IPS DF 6.9 (cell line): ENCODE measurements around the gene CACNA1I.
A peak's percentile ranks its signal among the peaks of the same experiment; 100 is the strongest.

ENCODE experiments used
- DNase-seq: peaks from one replicate; pipeline ENCODE4 v3.0.0-alpha.2; 2013; ENCODE audit warnings: low read depth, low spot score
- H3K27ac ChIP-seq: one replicate; pipeline ENCODE4 v1.5.1; 2013; ENCODE audit warnings: low read length, control low read depth
- H3K27me3 ChIP-seq: 2 replicates; pipeline ENCODE4 v1.6.1; 2013; ENCODE audit warnings: mild to moderate bottlenecking, low read length; ENCODE audit not compliant: control insufficient read depth, insufficient read depth
- H3K36me3 ChIP-seq: 2 replicates; pipeline ENCODE4 v1.6.1; 2013; ENCODE audit warnings: low read length; ENCODE audit not compliant: control insufficient read depth, insufficient read depth
- H3K4me1 ChIP-seq: 2 replicates; pipeline ENCODE4 v1.6.1; 2013; ENCODE audit warnings: low read length; ENCODE audit not compliant: control insufficient read depth, insufficient read depth
- H3K4me3 ChIP-seq: 2 replicates; pipeline ENCODE4 v1.5.1; 2013; ENCODE audit warnings: mild to moderate bottlenecking, low read length
- H3K9me3 ChIP-seq: 2 replicates; pipeline ENCODE4 v1.6.1; 2013; ENCODE audit warnings: low read length, inconsistent platforms; ENCODE audit not compliant: control insufficient read depth, insufficient read depth
- WGBS: extraction: QIAGEN DNeasy Blood & Tissue Kit; methylation state at CpG from one replicate; pipeline ENCODE4 v1.1.7; 2013; ENCODE audit warnings: mixed read lengths, missing lambda C conversion rate; ENCODE audit not compliant: insufficient read length, insufficient coverage; 5-methylcytosine and 5-hydroxymethylcytosine counted together

The CACNA1I gene

GRCh38 chr22:39528080-39528661, 42.4 kb upstream of the CACNA1I start:
- Histone ChIP-seq H3K4me1 (peaks cover 5% of the 10 kb centered on the region; the same call in 1 of the 2 replicates), H3K4me3 (no peak overlapping the region), H3K36me3 (peaks cover 17% of the 10 kb centered on the region), H3K9me3 (no peaks in the 10 kb centered on the region), H3K27me3 (no peaks in the 10 kb centered on the region), H3K27ac (no peak overlapping the region)
- WGBS = no CpG with 5 or more reads among the region's 12 CpGs
- DNase-seq = no peak

DNA sequence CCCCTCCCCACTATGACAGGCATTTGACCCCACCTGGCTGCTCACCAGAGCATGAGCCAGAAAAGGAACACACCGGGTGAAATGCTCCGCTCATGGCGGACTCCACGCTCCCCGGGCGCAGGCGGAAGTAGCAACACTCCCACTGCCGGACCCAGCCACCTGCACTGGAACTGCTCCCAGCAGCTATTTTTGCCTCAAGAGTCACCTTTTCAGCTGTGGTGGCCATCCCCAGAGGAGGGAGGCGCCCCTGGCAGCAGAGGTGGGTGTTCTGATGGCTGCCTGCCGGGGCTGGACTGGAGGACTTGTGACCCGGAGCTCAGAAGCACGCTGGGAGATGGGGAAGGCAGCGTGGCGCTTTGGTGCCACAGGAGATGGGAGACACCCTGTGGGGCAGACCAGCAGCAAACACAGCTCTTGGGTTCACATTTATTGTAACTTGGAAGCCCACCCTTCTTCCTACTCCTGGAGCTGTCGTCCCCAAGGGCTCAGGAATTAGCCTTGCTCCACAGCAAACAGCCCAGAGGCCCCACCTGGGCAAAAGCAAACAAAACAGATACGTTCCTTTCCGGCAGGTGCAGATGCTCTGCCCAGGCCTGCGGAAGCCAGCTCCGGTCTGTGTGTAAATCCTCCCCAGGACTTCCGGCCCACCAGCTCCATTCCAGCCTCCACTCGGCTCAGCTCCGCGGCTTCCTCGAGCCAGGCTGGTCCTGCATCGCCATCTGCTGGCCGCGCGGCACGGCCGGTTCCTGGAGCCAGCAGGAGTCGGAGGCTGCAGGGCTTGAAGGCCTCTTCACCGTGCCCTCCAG, 41.7 kb upstream of the CACNA1I start:
- Histone ChIP-seq H3K27ac (no peak overlapping the region), H3K36me3 (peaks cover 14% of the 10 kb centered on the region), H3K27me3 (no peaks in the 10 kb centered on the region), H3K4me1 (peaks cover 3% of the 10 kb centered on the region; the same call in 1 of the 2 replicates), H3K9me3 (no peaks in the 10 kb centered on the region), H3K4me3 (no peak overlapping the region)
- no peak for DNase-seq
- no CpG with 5 or more reads among the region's 32 CpGs for WGBS

- H3K36me3 ChIP-seq = peaks cover 10% of the 10 kb centered on the region
- no peaks in the 10 kb centered on the region for H3K27me3 ChIP-seq
- no peak overlapping the region for H3K4me3 ChIP-seq
- H3K4me1 ChIP-seq = peaks cover 3% of the 10 kb centered on the region; the same call in 1 of the 2 replicates
- H3K27ac ChIP-seq = no peak overlapping the region
- no peaks in the 10 kb centered on the region for H3K9me3 ChIP-seq
- whole genome bisulfite sequencing = no CpG with 5 or more reads among the region's 17 CpGs
- no peak for DNase-seq
Observed at GRCh38 chr22:39529487-39529851, 41.1 kb upstream of the CACNA1I start.

- H3K4me1 ChIP-seq = peaks cover 5% of the 10 kb centered on the region
- no CpG with 5 or more reads among the region's 6 CpGs for WGBS
- no peak for DNase-seq
- H3K27ac ChIP-seq = no peak overlapping the region
- H3K4me3 ChIP-seq = no peak overlapping the region
- H3K36me3 ChIP-seq = peaks cover 9% of the 10 kb centered on the region
- no peaks in the 10 kb centered on the region for H3K9me3 ChIP-seq
- H3K27me3 ChIP-seq = no peaks in the 10 kb centered on the region
Observed at GRCh38 chr22:39530116-39530515, 40.4 kb upstream of the CACNA1I start.

DNA sequence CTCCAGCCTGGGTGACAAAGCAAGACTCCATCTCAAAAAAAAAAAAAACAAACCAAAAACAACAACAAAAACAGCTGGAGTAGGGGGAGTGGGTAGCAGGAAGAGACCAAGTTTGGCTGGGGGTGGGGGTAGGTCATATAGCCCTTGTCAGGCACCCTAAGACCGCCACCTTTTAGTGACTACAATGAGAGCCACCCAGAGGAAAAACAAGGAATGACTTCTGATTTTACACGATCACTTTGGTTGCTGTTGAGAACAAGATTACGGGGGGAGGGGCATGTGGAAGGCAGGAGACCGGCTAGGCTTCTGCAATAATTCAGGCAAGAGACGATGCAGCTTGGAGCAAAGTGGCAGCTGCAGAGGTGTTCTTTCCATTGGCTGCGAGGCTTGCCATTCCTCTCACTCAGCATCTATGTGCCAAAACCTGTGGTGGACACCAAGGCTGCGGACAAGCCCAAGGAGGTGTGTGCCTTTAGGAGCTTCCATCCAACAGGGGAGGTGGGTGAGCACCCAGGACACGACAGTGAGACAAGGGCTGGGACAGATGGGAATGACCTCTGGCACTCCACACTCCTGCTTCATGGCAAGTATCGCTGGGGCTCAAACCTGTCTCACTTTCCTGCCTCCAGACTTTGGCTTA, 39.7 kb upstream of the CACNA1I start:
- H3K4me3 ChIP-seq = no peak overlapping the region
- H3K27me3 ChIP-seq = no peaks in the 10 kb centered on the region
- no peak for DNase-seq
- no peak overlapping the region for H3K27ac ChIP-seq
- no CpG with 5 or more reads among the region's 9 CpGs for WGBS
- H3K36me3 ChIP-seq = peaks cover 9% of the 10 kb centered on the region
- peaks cover 10% of the 10 kb centered on the region for H3K4me1 ChIP-seq
- no peaks in the 10 kb centered on the region for H3K9me3 ChIP-seq

- peaks cover 9% of the 10 kb centered on the region for H3K36me3 ChIP-seq
- WGBS = no CpG with 5 or more reads among the region's 67 CpGs
- peaks cover 12% of the 10 kb centered on the region for H3K4me1 ChIP-seq
- no peaks in the 10 kb centered on the region for H3K9me3 ChIP-seq
- H3K4me3 ChIP-seq = peak within 1 kb of the TSS; percentile 90
- peak; percentile 100 for DNase-seq
- no peaks in the 10 kb centered on the region for H3K27me3 ChIP-seq
- no peak within 1 kb of the TSS for H3K27ac ChIP-seq
Observed at GRCh38 chr22:39532215-39533073, 38.1 kb upstream of the CACNA1I start, which contains the start of gene RPS19BP1. TSS of gene RPS19BP1 (minus strand) at chr22:39532748. CDS start at chr22:39532738, 10 bp downstream.

- Histone ChIP-seq H3K27ac (no peak overlapping the region), H3K36me3 (0 out of 2 replicates have a peak, but pooled peaks cover 2% of the 10 kb centered on the region), H3K27me3 (no peaks in the 10 kb centered on the region), H3K9me3 (no peaks in the 10 kb centered on the region), H3K4me1 (peaks cover 9% of the 10 kb centered on the region), H3K4me3 (no peak overlapping the region)
- no peak for DNase-seq
- no CpG with 5 or more reads among the region's 12 CpGs for WGBS
Observed at GRCh38 chr22:39534092-39534506, 36.5 kb upstream of the CACNA1I start.

GRCh38 chr22:39534591-39535356, 35.8 kb upstream of the CACNA1I start:
- Histone ChIP-seq H3K4me3 (no peak overlapping the region), H3K4me1 (peaks cover 9% of the 10 kb centered on the region), H3K27me3 (no peaks in the 10 kb centered on the region), H3K9me3 (no peaks in the 10 kb centered on the region), H3K36me3 (0 out of 2 replicates have a peak, but pooled peaks cover under 1% of the 10 kb centered on the region), H3K27ac (no peak overlapping the region)
- DNase-seq = no peak
- no CpG with 5 or more reads among the region's 41 CpGs for WGBS

GRCh38 chr22:39535357-39535725, 35.2 kb upstream of the CACNA1I start:
- no peak for DNase-seq
- Histone ChIP-seq H3K9me3 (no peaks in the 10 kb centered on the region), H3K36me3 (no peaks in the 10 kb centered on the region), H3K27ac (no peak overlapping the region), H3K4me3 (no peak overlapping the region), H3K27me3 (no peaks in the 10 kb centered on the region), H3K4me1 (peaks cover 9% of the 10 kb centered on the region)
- no CpG with 5 or more reads among the region's 13 CpGs for WGBS
